HG03469 (cell line): ENCODE measurements around the gene EXOC2.
"Not testable (repeated sequence)": the region's sequence is repeated elsewhere in the genome, so short reads cannot be mapped to it uniquely, and the experiment has no call there.

ENCODE experiments used
- ATAC-seq: cut with Tn5 transposase; IDR thresholded peaks from one replicate; pipeline ENCODE4 v1.9.1; 2021; ENCODE audit warnings: mild to moderate bottlenecking, moderate library complexity, moderate number of reproducible peaks; ENCODE audit not compliant: unreplicated experiment

Gene EXOC2

DNA sequence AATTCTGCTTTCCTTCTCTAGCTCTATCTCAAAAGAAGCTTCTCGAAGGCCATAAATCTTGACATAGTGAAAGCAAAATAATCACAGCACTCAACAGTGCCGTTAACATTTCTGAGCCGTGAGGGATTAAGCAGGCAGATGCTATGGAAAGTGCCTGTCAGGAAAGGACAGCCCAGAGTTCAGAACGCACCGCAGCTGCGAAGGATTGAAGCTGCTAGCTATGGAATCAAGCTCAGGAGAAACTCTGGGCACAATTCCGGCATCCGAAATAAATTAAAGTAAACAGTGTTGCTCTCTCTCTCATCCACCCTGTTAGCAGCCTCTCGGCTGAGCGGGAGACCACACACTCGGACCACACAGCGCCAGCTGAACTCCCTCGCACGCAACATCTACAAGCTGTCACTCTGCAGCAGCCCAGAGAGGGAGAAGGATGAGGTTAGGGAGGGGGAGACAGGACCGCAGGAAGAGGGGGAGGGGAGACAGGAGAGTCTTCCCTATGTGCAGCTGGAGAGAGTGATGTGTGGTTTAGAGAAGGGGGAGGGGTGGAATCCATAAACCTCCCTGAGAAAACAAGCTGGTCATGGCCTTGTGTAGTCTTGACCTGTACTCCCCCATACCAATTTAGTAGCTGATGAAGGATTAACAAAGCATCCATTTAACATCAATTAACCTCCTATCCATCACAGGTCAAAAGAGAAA lies 9.0 kb downstream of the EXOC2 start:
- no peak for ATAC-seq

DNA sequence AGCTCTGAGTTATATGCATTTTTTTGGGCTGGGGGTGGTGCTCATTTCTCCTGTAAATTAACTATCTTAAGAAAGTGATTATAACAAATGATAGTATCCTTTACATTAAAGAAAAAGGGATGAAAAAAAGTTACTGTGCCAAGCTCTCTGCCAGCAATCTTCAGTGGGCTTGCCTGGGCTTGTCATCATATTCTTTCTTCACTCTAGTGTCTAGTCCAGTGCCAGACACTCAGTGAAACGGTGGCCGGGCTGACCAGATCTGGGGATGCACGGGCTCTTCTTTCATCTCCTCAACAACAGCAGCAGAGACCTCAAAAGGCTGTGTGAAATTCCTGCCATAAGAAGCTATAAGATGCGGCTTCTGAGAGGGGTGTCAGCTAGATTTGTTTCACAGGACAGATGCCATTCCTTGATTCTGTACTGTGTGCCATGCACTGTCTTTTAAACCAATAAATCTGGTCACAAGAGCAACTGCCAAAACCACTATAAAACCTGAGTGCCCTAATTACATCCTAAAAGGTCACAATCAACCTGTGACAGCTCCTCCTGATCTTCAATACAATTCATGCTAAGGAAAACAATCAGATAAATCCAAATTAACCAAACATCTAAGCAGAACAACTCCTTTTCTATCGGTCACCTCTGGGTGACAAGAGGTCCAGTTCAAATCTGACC lies 12.1 kb downstream of the EXOC2 start:
- no peak for ATAC-seq

DNA sequence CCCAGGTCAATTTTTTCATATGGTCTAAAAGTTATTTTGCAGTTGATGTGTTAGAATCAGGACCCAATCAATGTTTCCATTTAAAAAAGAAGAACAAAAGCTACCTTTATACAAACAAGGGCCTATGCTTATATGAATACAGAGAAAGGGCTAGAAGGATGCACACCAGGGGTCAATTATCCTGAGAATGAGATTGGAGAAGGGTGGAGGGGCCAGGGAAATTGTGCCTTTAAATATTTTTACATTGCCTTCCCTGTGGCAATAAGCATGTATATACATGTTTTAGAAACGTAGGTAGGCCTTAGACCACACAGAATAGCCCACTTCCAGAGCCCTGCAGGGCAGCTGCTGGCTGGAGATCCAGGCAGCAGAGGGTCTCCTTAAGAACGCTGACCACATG lies 12.7 kb downstream of the EXOC2 start:
- ATAC-seq, result no peak

DNA sequence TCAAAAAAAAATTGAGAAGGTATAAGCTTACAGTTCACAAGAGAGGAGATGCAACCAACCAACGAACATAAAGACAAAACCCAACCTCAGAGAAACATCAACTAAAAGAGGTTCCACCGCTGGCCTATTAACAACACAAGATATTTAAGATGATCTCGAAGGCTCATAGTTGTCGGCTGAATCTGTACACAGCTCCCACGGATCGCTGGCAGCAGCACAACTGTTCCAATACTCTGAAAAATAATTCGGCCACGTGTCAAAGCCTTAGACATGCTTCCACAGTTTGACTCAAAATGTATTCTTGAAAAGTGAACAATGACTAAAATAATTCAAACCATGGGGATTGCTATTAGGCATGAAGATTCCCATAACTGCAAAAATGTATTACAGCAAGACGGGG lies 13.7 kb downstream of the EXOC2 start:
- ATAC-seq, result no peak

DNA sequence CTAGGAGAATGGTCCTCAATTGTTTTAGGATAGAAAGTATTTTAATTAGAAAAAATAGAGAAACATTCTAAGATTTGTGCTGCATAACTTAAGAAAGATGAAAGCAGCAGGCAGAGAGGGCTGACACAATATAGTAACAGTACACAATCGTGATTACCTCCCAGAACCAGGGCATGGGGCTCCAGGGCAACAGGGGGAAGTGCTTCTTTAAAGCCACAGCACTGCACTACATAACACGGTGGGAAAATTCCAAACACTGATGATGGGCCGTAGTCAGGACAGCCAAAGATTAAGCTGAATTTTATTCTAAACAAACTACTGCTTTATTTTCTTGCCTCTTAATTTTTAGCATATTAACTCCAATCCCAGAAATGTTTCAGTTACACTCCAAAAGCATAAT lies 14.4 kb downstream of the EXOC2 start:
- ATAC-seq, result no peak

DNA sequence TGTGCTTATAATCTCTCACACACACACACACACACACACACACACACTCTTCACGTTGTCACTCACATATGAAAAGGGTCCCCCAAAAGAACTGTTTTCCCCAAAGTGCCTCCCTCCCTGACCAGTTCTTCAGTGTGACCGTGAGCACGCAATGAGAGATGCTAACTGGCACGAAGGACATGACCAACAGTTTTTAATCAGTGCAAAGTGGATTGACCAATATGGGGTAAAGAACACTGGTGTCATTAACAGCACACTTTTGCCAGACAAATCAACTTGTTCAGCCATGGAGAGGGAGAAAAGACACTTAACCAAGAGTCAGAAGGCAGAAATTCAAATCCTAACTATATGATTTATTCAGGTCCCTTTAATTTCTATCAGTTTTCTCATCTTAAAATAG lies 15.0 kb downstream of the EXOC2 start:
- ATAC-seq, result no peak

DNA sequence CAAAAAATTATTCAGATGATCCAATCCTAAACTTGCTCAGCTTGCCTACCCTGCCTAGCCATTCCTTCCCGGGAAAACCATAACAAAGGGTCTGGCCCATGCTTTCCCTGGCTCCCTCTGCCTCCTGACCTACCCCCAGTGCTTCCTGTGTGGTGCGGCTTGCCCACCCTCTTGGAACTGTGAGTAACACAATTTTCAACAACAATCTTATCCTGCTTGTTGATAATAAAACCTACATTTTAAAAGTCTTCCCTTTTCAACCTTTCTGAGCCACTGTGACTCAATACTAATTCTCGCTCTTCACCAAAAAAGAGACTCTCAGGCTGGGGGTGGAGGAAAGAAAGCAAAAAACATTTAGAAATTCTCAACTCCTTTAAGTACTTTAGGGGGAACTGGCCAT lies 18.0 kb downstream of the EXOC2 start:
- no peak for ATAC-seq

DNA sequence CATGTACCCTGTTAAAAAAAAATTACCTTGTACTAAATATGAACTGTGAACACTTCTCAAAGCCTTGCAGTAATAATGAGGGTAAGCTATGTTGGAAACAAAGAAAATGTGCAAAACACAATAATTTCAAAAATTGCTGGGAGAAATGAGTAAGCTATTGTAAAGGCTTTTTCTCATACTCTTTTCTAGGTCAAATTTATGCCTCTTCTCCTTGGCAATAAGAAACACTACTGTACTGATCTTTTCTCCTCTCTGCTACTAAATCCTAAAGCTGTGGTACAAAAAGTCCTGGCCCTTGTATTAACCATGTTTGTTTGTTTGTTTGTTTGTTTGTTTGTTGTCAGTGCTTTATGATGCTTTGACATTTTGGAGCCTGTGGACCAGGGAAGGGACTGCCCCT lies 18.5 kb downstream of the EXOC2 start:
- ATAC-seq, result no peak

DNA sequence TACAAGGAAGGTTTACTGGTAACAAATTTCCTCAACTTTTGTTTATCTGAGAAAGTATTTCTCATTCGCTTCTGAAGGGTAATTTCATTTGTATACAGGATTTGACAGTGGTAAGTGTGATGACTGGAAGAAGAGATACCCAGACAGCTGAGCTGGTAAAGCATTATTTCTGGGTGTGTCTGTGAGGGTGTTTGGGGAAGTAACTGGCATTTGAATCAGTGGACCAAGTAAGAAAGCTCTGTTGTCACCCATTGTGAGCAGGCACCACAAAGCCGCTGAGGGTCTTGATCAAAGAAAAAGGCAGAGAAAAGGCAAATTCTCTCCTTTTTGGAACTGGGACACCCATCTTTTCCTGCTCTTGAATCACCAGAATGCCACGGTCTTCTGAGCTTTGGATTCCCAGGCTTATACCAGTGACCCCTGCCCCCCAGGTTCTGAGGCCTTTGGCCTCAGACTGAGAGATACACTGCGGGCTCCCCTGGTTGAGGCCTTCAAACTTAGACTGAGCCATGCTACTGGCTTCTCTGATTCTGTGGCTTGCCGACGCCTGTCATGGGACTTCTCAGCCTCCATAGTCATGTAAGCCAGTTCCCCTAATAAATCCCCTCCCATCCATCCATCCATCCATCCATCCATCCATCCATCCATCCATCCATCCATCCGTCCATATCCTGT lies 25.5 kb downstream of the EXOC2 start:
- ATAC-seq, result no peak

DNA sequence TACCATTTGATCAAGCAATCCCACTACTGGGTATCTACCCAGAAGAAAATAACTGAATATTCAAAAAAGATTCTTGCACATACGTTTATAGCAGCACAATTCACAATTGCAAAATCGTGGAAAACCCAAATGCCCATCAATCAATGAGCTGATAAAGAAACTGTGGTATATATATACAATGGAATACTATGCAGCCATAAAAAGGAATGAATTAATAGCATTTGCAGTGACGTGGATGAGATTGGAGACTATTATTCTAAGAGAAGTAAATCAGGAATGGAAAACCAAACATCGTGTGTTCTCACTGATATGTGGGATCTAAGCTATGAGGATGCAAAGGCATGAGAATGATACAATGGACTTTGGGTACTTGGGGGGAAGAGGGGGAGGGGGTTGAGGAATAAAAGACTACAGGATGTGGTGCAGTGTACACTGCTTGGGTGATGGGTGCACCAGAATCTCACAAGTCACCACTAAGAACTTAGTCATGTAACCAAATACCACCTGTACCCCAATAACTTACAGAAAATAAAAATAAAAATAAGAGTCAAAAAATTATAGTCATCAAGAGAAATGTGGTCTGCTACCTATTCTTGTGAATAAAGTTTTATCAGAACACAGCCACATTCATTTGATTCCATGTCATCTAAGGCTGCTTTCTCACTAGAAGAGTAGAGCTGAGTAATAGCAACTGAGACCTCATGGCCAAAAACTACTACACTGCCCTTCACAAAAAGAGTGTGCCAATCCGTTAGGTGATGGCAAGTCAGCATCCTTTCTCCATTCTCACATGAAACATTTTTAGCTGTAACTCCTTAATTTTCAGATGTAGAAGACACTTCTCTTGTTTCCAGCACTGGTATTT lies 27.3 kb downstream of the EXOC2 start:
- ATAC-seq, result no peak

DNA sequence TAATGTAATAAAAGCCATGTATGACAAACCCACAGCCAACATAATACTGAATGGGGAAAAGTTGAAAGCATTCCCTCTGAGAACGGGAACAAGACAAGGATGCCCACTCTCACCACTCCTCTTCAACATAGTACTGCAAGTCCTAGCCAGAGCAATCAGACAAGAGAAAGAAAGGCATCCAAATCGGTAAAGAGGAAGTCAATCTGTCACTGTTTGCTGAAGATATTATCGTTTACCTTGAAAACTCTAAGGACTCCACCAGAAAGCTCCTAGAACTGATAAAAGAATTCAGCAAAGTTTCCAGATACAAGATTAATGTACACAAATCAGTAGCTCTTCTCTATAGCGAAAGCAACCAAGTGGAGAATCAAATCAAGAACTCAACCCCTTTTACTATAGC lies 29.2 kb downstream of the EXOC2 start:
- ATAC-seq, result not testable (repeated sequence)

DNA sequence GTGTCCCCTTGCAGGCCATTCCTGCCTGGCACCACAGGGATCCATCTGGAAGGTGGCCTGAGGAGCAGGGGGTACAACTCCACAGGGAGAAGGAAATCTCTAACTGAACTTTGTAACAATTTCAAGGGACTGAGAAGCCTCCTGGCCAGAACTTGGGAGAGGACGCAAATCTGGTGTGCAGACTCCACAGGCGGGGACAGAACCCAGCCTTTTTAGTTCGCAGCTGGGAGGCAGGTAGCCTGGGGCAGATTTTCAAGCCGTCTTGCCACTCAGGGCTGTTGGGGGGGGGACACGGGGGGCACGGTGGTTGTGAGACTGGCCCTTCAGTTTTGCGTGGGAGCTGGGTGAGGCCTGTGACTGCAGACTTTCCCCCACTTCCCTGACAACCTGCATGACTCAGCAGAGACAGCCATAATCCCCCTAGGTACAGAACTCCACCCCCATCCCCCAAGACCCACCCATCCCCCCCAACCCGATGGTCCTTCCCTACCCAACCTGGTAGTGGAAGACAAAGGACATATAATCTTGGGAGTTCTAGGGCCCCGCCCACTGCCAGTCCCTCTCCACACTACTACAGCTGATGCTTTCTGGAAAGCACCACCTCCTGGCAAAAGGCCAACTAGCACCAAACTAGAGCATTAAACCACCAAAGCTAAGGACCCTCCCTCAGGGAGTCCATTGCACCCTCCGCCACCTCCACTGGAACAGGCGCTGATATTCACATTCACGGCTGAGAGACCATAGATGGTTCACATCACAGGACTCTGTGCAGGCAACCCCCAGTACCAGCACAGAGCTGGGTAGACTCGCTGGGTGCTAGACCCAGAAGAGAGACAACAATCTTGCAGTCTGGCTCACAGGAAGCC lies 33.0 kb downstream of the EXOC2 start:
- no peak for ATAC-seq

DNA sequence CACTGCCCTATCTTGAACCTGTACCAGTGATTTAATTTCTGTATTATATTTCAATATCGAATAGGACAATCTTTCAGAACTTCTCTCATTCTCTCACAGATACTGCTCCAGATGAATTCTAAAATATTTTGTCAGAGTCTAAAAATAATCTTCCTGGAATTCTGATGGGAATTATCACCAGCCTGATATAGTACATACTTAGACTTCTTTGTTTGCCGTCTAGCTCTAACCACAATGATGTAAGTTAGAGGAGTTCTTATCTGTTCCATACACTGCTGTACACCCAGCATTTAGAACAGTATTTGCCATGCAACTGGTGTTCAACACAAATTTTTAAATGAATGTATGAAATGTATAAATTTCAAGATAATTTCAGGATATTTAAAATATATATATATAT lies 34.7 kb downstream of the EXOC2 start:
- no peak for ATAC-seq

DNA sequence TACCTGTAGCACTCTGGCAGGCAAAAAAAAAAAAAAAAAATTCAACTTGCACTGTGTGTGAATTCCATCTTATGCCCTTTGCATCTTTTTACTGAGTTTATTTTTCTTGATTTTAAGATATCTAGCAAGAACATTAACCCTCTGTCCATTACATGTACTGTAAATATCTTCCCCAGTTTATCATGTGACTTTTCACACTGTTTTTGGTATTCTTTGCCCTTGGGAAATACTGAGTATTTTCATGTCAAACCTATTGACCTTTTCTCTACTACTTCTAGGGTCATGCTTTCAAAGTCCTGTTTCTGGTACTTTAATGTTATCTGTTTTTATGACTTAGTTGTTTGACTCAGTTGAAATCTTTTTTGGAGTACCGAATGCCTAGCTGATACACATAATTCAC lies 35.2 kb downstream of the EXOC2 start:
- ATAC-seq, result no peak

DNA sequence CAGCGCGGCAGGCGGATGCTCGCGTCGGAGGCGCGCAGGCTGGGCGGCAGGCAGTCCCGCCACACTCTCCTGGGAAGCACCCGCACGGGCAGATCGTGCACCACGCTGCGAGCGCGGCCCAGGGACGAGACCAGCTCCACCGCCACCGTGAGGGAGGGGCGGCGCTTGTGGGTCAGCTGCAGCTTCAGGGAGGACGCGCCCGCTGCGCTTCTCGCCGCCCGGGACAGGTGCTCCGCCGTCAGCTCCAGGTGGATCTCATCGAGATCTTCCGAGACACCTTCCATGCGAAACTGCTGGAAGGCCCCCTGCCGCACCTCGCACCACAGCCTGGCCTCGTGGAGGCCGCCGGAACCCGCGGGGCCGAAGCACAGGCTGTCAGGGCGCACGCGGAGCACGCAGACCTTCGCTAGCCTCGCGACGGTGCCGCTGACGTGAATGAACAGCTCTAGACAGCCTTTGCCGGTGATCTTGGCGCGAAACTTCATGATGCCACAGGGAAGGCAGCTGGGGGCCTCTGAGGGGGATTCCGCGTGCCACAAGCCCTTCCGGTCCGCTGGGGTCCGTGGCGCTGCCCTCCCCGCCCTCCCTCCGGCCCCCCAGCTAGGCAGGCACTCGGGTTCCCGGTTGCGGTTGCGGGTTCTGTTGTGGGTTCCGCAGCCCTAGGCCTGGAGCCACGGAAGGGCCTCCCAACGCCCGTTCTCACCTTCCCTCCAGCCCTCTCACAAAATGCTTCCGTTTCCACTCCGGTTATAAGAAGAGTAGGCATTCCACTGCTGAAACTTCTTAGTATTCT lies 36.3 kb downstream of the EXOC2 start, which contains the start of gene HUS1B:
Gene HUS1B (minus strand): TSS at position 641 of the 793 bp plus-strand sequence. CDS start 156 bp downstream, at position 485.
- no peak for ATAC-seq

DNA sequence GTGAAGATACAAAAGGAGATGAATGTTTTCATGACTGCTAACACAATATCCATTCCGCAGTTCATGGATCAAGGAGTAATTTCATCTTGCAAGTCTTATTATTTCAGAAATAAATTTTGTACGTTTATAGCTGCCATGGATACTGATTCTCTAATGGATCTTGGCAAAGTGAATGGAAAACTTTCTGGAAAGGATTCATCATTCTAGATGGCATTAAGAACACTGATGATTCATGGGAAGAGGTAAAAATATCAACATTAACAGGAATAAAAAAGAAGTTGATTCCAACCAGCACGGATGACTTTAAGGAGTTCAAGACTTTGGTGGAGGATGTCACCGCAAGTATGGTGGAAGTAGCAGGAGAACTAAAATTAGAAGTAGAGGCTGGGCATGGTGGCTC lies 38.8 kb downstream of the EXOC2 start:
- ATAC-seq, result no peak

DNA sequence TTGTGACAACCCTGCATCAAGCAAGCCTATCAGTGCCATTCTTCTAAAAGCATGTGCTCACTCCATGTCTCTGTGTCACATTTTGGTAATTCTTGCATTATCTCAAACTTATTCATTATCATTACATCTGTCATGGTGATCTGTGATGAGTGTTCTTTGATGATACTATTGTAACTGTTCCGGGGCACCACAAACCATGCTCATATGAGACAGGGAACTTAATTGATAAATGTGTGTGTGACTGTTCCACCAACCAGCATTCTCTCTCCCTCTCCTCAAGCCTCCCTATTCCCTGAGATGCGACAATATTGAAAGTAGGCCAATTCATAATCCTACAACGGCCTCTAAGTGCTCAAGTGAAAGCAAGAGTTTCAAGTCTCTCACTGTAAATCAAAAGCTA lies 40.1 kb downstream of the EXOC2 start:
- no peak for ATAC-seq

DNA sequence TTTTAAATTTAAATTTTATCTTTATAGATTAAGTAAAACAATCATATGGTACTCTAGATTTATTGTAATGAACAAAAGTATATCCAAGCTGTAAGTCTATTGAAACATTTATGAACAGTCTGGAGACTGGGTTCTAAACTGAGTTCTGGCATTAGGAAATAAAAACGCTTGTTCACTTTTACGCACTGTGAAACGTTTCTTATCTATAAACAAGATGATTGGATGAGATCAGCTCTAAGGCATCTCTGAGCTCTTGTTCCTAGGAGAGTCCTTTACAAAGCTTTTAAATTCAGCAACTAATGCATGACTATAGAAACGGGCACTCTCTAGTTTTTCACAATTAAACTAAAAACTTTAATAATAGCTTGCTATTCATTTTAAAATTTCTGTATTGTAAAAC lies 42.8 kb downstream of the EXOC2 start:
- no peak for ATAC-seq

DNA sequence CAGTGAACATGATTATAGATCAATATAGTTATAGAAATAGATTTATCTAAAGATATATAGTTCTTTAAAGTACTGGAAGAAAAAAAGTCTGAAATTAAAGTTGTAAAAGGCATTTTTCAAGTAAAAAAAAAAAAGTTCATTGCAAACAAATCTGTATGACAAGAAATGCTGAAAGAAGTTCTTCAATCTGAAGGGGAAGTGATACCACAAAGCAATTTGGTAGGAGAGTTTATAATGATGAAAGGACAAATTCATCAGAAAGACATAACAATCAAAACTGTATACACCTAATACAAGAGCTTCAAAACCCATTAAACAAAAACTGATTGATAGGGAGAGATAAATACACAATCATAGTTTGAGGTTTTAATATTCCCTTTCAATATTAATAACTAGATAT lies 50.1 kb downstream of the EXOC2 start:
- ATAC-seq, result no peak
